Testis (tissue), 3 donors: ENCODE data around the gene NSMCE3. TPM values are rescaled to one million over a fixed set of nuclear protein-coding genes. Genes with fewer than 3 reads are reported as not detected.

Source experiments
- DNase-seq: peaks from one replicate; pipeline ENCODE4 v3.0.0-alpha.2; 2019
- H3K27ac ChIP-seq, 2 donors: fragments of 200-600 bp; sonication (generic); one replicate each; pipeline ENCODE4 v1.5.1; 2019
- H3K27me3 ChIP-seq: fragments of 200-600 bp; sonication (generic); one replicate; pipeline ENCODE4 v1.5.1; 2019
- H3K36me3 ChIP-seq: fragments of 200-600 bp; sonication (generic); one replicate; pipeline ENCODE4 v1.5.1; 2017; ENCODE audit warnings: low read depth; ENCODE audit errors: missing control alignments
- H3K4me1 ChIP-seq: fragments of 200-600 bp; sonication (generic); one replicate; pipeline ENCODE4 v1.5.1; 2019
- H3K4me3 ChIP-seq, 2 donors: fragments of 200-600 bp; sonication (generic); one replicate each; pipeline ENCODE4 v1.5.1; 2017 to 2019
- H3K9me3 ChIP-seq: fragments of 200-600 bp; sonication (generic); one replicate; pipeline ENCODE4 v1.5.1; 2017
- CTCF ChIP-seq, 3 experiments: fragments of 450-650 bp in 2 of 3; fragments of 200-600 bp in 1 of 3; sonication (generic) in 1 of 3; IDR thresholded peaks; one replicate each; pipeline ENCODE4 v1.5.1; 2016 to 2019; ENCODE audit warnings: antibody characterized with exemption in 3 of 3, mild to moderate bottlenecking in 2 of 3, moderate library complexity in 1 of 3
- POLR2A ChIP-seq: fragments of 450-650 bp; IDR thresholded peaks from one replicate; pipeline ENCODE4 v1.6.1; 2017; ENCODE audit warnings: antibody characterized with exemption, mild to moderate bottlenecking, moderate library complexity
- WGBS, 2 donors: methylation state at CpG; one replicate each; pipeline ENCODE4 v1.1.5; 2018; 5-methylcytosine and 5-hydroxymethylcytosine counted together
- intact Hi-C: fragments of 100-400 bp; cut with DNase I; formaldehyde crosslinking; loops from one replicate; pipeline ENCODE4 v1.15.1; 2023; ENCODE audit warnings: low total_unique reads
- polyA plus RNA-seq: library from polyadenylated mRNA; stranded (reverse); fragments of 350-450 nt; fragmentation: Illumina TruSeq; extraction: RNeasy Lipid Tissue Mini Kit (QIAGEN cat#74804); gene quantifications from one replicate; pipeline ENCODE4 v1.2.3, GENCODE V29; 2014; ENCODE audit warnings: low read depth, low replicate concordance; ENCODE audit not compliant: insufficient read depth
- small RNA-seq, 2 donors: library from RNA; depleted of rRNA; stranded (forward); fragments of <200 nt; gene quantifications; one replicate each; pipeline ENCODE3, GENCODE V24; 2016
- total RNA-seq, 2 donors: library from RNA; depleted of rRNA; stranded (reverse); fragments of >200 nt; gene quantifications; one replicate each; pipeline ENCODE4 v1.2.3, GENCODE V29; 2016

Gene NSMCE3
- total and polyA plus RNA-seq, 3 donors from 2014 or later: 17.8 to 24.8 (median 18.9) TPM

- TF ChIP-seq POLR2A (no peak), CTCF (IDR thresholded peaks at IDR 0.05) (no peak)
- WGBS, 2 donors: 78 to 80% methylated on average over 7 of the region's 7 CpGs
- Histone ChIP-seq H3K4me1 (no peaks in the 10 kb centered on the region), H3K27ac (no peak overlapping the region), H3K27me3 (no peaks in the 10 kb centered on the region), H3K4me3 (no peak overlapping the region), H3K36me3 (no peaks in the 10 kb centered on the region), H3K9me3 (no peaks in the 10 kb centered on the region)
- no peak for DNase-seq
- intact Hi-C loops: no loop called here
These were observed 48.8 kb downstream of the NSMCE3 start for GRCh38 chr15:29220852-29221251.

DNA sequence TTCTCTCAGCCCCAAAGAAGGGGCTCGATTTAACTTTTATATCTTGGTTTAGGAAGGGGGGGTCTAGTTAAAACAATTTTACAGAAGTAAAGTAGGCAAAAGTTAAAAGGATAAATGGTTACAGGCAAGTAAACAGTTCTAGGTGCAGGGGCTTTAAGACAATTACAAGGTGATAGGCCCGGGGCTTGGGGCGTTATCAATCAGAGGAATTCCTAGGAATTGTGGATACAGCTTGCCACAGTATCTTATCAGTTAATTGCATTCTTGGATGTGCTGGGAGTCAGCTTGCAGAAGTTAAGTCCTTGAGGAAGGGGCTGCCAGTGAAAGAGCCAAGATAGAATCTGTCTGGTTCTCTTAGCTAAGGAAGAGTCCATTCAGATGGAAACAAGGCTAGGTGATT lies 52.7 kb downstream of the NSMCE3 start:
- H3K27ac ChIP-seq: no peak overlapping the region
- 31 to 44% methylated on average over 3 of the region's 3 CpGs for WGBS, 2 donors
- intact Hi-C loops: no loop called here
- no peak for DNase-seq
- H3K36me3 ChIP-seq: no peaks in the 10 kb centered on the region
- no peaks in the 10 kb centered on the region for H3K9me3 ChIP-seq
- H3K27me3 ChIP-seq: no peaks in the 10 kb centered on the region
- H3K4me1 ChIP-seq: no peaks in the 10 kb centered on the region
- no peak overlapping the region for H3K4me3 ChIP-seq
- no peak for TF ChIP-seq CTCF (IDR thresholded peaks at IDR 0.05)
- TF ChIP-seq POLR2A: no peak

Small RNA genes within 50 kb of the gene (small RNA-seq; reads per million reads assigned to genes)
- gene RF00201: 0 reads per million in 2 donors
